DMS53 (cell line): Measurements from ENCODE around the gene LCN1.

Experiments
- DNase-seq: peaks from one replicate; lab custom pipeline; 2025; lab: John Stamatoyannopoulos, UW

LCN1 gene

DNA sequence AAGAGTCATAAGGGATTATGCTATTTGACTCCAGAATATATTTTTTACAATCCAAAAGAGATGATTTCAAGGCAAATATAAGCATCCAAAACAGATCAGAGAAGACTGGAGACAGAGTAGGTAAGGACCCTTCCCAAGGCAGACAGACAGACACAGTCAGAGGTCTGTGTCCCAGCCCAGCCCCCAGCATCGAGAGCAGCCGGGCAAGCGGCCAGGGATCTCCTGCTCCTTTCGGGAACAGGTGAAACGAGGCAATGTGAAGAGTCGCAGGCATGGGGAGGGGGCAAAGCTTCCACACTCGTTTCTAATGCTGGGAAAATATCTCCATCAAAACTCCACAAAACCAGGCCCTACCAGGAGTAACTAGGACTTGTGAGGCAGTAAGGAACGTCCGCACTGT lies 46.1 kb downstream of the LCN1 start:
- no peak for DNase-seq

GRCh38 chr9:135568026-135568425 lies 46.8 kb downstream of the LCN1 start:
- no peak for DNase-seq

GRCh38 chr9:135570456-135570855 lies 49.2 kb downstream of the LCN1 start:
- DNase-seq: no peak

DNA sequence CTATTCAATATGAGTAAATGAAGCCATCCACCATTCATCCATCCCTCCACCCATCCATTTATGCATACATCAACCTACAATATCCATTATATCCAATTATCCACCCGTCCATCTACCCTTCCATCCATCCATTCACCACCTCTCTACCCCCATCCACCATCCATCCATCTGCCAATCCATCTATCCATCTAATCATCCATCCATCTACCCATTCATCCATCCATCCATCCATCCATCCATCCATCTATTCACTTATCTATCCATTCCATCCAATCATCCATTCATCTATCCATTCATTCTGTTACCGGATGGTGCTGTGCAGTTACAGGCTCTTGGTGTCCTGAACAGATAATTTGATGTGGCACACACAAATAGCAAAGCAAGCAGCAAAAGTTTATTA lies 51.0 kb downstream of the LCN1 start:
- DNase-seq: no peak

DNA sequence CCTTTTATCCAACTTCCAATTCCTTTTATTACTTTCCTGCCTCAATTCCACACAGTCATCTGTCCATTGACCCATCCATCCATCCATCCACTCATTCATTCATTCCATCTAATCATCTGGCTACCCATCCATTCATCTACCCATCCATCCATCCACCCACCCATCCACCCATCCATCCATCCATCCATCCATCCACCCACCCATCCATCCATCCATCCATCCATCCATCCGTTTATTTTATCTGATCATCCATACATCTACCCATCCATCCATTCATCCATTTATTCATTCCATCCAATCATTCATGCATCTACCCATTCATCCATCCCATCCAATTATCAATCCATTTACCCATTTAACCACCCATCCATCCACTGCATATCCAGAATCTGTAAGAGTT lies 51.9 kb downstream of the LCN1 start:
- no peak for DNase-seq

DNA sequence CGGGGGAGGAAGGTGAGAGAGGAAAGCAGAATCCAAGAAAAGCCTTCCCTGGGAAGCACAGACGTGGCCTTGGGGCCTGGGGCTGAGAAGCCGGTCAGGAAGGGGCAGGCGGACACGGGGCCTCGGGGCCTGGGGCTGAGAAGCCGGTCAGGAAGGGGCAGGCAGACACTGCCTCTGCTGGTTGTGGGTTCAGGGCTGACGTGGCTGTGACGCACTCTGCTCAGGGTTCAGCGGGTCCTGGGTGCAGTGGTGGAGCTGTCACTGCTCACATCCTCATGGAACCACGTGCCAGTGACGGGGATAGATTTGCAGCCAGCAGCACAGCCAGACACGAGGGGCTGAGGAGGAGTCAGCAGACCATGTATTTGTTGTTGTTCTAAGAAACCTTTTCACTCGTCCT lies 53.1 kb downstream of the LCN1 start:
- no peak for DNase-seq

GRCh38 chr9:135574943-135575342 lies 53.7 kb downstream of the LCN1 start:
- no peak for DNase-seq
